CD14-positive monocyte (primary cell): ENCODE data around the gene SAP30. TPM values are rescaled to one million over a fixed set of nuclear protein-coding genes. Genes with fewer than 3 reads are reported as not detected.

Source experiments
- DNase-seq, 3 donors: peaks; one replicate each; pipeline ENCODE4 v3.0.0-alpha.2; 2011 to 2022
- H2AFZ ChIP-seq: 2 replicates; pipeline ENCODE4 v1.6.0; 2012; ENCODE audit warnings: mild to moderate bottlenecking, low read depth, low read length, inconsistent platforms; ENCODE audit not compliant: insufficient read depth, poor library complexity, severe bottlenecking
- H3K27ac ChIP-seq, 2 donors: 1 replicate in 1 of 2; 2 replicates in 1 of 2; pipeline ENCODE4 v1.5.1; 2012 to 2013; ENCODE audit warnings: low read length in 2 of 2, control low read depth in 1 of 2, inconsistent platforms in 1 of 2, low read depth in 1 of 2, mild to moderate bottlenecking in 1 of 2
- H3K27me3 ChIP-seq, 2 donors: one replicate each; pipeline versions ENCODE4 v1.6.0 to v1.6.1; 2011 to 2013; ENCODE audit warnings: low read length in 2 of 2; ENCODE audit not compliant: control insufficient read depth in 2 of 2, insufficient read depth in 2 of 2
- H3K36me3 ChIP-seq, 2 donors: replicated peaks in 1 of 2; 1 replicate in 1 of 2; 2 replicates in 1 of 2; pipeline versions ENCODE4 v1.5.1 to v1.6.1; 2012 to 2013; ENCODE audit warnings: low read length in 2 of 2, control low read depth in 1 of 2, inconsistent platforms in 1 of 2, mild to moderate bottlenecking in 1 of 2; ENCODE audit not compliant: insufficient read depth in 2 of 2, control insufficient read depth in 1 of 2
- H3K4me1 ChIP-seq, 2 donors: 1 replicate in 1 of 2; 2 replicates in 1 of 2; pipeline versions ENCODE4 v1.5.1 to v1.6.1; 2012 to 2013; ENCODE audit warnings: low read length in 2 of 2, control low read depth in 1 of 2, inconsistent platforms in 1 of 2, mild to moderate bottlenecking in 1 of 2, moderate library complexity in 1 of 2; ENCODE audit not compliant: insufficient read depth in 2 of 2, control insufficient read depth in 1 of 2
- H3K4me2 ChIP-seq: replicated peaks from 2 replicates; pipeline ENCODE3; 2012; ENCODE audit warnings: low read length, moderate library complexity, mild to moderate bottlenecking; ENCODE audit not compliant: poor library complexity, severe bottlenecking; ENCODE audit errors: extremely low read depth
- H3K4me3 ChIP-seq, 3 experiments: fragments of 200-600 bp in 1 of 3; sonication (generic) in 1 of 3; replicated peaks in 1 of 3; 1 replicate in 2 of 3; 2 replicates in 1 of 3; pipeline ENCODE4 v1.5.1; 2011 to 2013; ENCODE audit warnings: low read length in 3 of 3, mild to moderate bottlenecking in 3 of 3, control low read depth in 2 of 3, low read depth in 2 of 3, inconsistent platforms in 1 of 3, moderate library complexity in 1 of 3
- H3K79me2 ChIP-seq: 2 replicates; pipeline ENCODE4 v1.6.0; 2012; ENCODE audit warnings: mild to moderate bottlenecking, control low read depth, inconsistent platforms, low read length, moderate library complexity; ENCODE audit not compliant: insufficient read depth
- H3K9ac ChIP-seq: 2 replicates; pipeline ENCODE4 v1.6.0; 2017; ENCODE audit warnings: low read length, mild to moderate bottlenecking; ENCODE audit not compliant: insufficient read depth, poor library complexity, severe bottlenecking
- H3K9me3 ChIP-seq, 2 donors: replicated peaks in 1 of 2; 1 replicate in 1 of 2; 2 replicates in 1 of 2; pipeline versions ENCODE4 v1.5.1 to v1.6.1; 2012 to 2013; ENCODE audit warnings: low read length in 2 of 2, control low read depth in 1 of 2; ENCODE audit not compliant: control insufficient read depth in 1 of 2, insufficient read depth in 1 of 2
- H4K20me1 ChIP-seq: 2 replicates; pipeline ENCODE4 v1.6.0; 2012; ENCODE audit warnings: mild to moderate bottlenecking, low read length, control low read depth, moderate library complexity; ENCODE audit not compliant: insufficient read depth
- H3K27ac Mint-ChIP-seq, 7 donors: one replicate each; pipeline ENCODE4 v1.8.0; 2020; ENCODE audit warnings: mild to moderate bottlenecking in 7 of 7, mixed read lengths in 7 of 7, moderate library complexity in 6 of 7, inconsistent platforms in 2 of 7
- H3K27me3 Mint-ChIP-seq, 3 donors: one replicate each; pipeline ENCODE4 v1.8.0; 2021 to 2022; ENCODE audit warnings: low read depth in 3 of 3, mild to moderate bottlenecking in 3 of 3, mixed read lengths in 3 of 3, moderate library complexity in 3 of 3, inconsistent platforms in 1 of 3
- H3K36me3 Mint-ChIP-seq, 2 donors: one replicate each; pipeline ENCODE4 v1.8.0; 2020; ENCODE audit warnings: mixed read lengths in 2 of 2, inconsistent platforms in 1 of 2, mild to moderate bottlenecking in 1 of 2
- H3K4me1 Mint-ChIP-seq: one replicate; pipeline ENCODE4 v1.8.0; 2020; ENCODE audit warnings: mild to moderate bottlenecking, mixed read lengths
- H3K4me3 Mint-ChIP-seq, 2 donors: one replicate each; pipeline ENCODE4 v1.8.0; 2020; ENCODE audit warnings: mild to moderate bottlenecking in 2 of 2, mixed read lengths in 2 of 2, moderate library complexity in 1 of 2
- H3K9me3 Mint-ChIP-seq, 7 donors: one replicate each; pipeline ENCODE4 v1.8.0; 2020 to 2022; ENCODE audit warnings: mixed read lengths in 7 of 7, mild to moderate bottlenecking in 6 of 7, moderate library complexity in 6 of 7, inconsistent platforms in 2 of 7
- WGBS: methylation state at CpG from one replicate; pipeline ENCODE4 v1.1.5; 2013; ENCODE audit warnings: missing lambda C conversion rate; ENCODE audit not compliant: insufficient coverage; 5-methylcytosine and 5-hydroxymethylcytosine counted together
- intact Hi-C, 2 donors: fragments of 100-400 bp; cut with micrococcal nuclease; formaldehyde crosslinking; loops; one replicate each; pipeline versions ENCODE4 v1.15.0 to v1.15.1; 2023
- polyA plus RNA-seq, 3 donors: library from polyadenylated mRNA; depleted of rRNA in 1 of 3; unstranded in 2 of 3; stranded (reverse) in 1 of 3; fragments of 300-500 nt in 2 of 3; fragments of >200 nt in 1 of 3; fragmentation: Illumina TruSeq in 2 of 3; gene quantifications; 1 replicate in 2 of 3; 2 replicates in 1 of 3; pipeline ENCODE4 v1.2.3, GENCODE V29; 2012 to 2021
- TF ChIP-seq, protein P1 (sequence below): fragments of 200-600 bp; IDR thresholded peaks from one replicate; pipeline ENCODE4 v1.8.0; 2022; ENCODE audit warnings: antibody characterized with exemption, mild to moderate bottlenecking

The SAP30 gene
- polyA plus RNA-seq, 3 donors, result 16.5 to 32.2 (median 21.8) TPM

DNA sequence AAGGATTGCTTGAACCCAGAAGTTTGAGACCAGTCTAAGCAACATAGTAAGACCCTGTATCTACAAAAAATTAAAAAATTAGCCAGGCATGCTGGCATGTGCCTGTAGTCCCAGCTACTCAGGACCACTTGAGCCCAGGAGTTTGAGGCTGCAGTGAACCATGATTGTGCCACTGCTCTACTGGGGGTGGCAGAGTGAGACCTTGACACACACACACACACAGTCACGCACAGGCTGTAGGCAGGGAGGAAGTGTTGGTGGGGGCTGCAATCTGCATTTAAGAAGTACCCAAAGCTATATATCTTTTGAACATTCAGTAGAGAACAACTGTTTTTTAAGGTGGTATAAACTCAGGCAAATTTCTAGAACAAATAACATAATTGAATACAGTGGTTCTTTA, 20.9 kb downstream of the SAP30 start:
- no CpG with 5 or more reads among the region's 1 CpG for WGBS
- TF ChIP-seq, protein P1, sequence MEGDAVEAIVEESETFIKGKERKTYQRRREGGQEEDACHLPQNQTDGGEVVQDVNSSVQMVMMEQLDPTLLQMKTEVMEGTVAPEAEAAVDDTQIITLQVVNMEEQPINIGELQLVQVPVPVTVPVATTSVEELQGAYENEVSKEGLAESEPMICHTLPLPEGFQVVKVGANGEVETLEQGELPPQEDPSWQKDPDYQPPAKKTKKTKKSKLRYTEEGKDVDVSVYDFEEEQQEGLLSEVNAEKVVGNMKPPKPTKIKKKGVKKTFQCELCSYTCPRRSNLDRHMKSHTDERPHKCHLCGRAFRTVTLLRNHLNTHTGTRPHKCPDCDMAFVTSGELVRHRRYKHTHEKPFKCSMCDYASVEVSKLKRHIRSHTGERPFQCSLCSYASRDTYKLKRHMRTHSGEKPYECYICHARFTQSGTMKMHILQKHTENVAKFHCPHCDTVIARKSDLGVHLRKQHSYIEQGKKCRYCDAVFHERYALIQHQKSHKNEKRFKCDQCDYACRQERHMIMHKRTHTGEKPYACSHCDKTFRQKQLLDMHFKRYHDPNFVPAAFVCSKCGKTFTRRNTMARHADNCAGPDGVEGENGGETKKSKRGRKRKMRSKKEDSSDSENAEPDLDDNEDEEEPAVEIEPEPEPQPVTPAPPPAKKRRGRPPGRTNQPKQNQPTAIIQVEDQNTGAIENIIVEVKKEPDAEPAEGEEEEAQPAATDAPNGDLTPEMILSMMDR, result no peak
- no peak overlapping the region for H3K4me3 Mint-ChIP-seq
- no peaks in the 10 kb centered on the region for H4K20me1 ChIP-seq
- H3K9me3 ChIP-seq, result no peaks in the 10 kb centered on the region
- H3K9ac ChIP-seq, result no peak overlapping the region
- peaks cover 50 to 75% of the 10 kb centered on the region in 2 donors for H3K36me3 Mint-ChIP-seq
- no peak for DNase-seq
- no peaks in the 10 kb centered on the region for H3K4me1 ChIP-seq
- intact Hi-C loops, result no loop called here
- H3K9me3 Mint-ChIP-seq, result peaks cover 0 to 2% (median 0%) of the 10 kb centered on the region in 7 donors
- peaks cover 2% of the 10 kb centered on the region for H3K4me1 Mint-ChIP-seq
- peak overlapping the region in 3 of 7 donors; percentile 26 to 81 (median 27) for H3K27ac Mint-ChIP-seq
- H3K27me3 Mint-ChIP-seq, result no peaks in the 10 kb centered on the region
- no peak overlapping the region for H3K4me3 ChIP-seq
- H3K36me3 ChIP-seq, result peaks cover 26 to 76% of the 10 kb centered on the region in 2 donors
- no peak overlapping the region for H3K27ac ChIP-seq
- no peaks in the 10 kb centered on the region for H3K79me2 ChIP-seq
- H3K27me3 ChIP-seq, result no peaks in the 10 kb centered on the region
- H3K4me2 ChIP-seq, result no peak overlapping the region
- no peak overlapping the region for H2AFZ ChIP-seq

DNA sequence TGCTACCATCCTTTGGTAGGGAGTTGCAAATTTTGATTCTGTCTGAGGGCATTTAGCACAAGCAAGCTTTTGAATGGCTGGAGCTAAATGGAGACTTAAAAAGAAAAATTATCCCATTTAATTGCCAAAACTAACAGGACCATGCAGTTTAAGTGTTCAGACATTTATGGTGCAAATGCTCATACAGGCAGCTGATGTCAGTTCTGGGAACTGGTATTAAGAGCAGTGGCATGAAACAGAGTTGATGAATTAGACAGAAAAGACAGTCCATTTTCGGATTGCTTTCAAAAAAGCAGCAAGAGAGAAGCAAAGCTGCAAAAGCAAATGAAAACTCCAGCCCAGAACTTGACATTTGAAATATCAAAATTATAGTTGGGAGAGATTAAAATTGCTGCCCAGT, 26.9 kb downstream of the SAP30 start:
- no peak for DNase-seq
- H3K9ac ChIP-seq, result no peak overlapping the region
- H3K27me3 Mint-ChIP-seq, result no peaks in the 10 kb centered on the region
- no peak overlapping the region for H3K4me2 ChIP-seq
- peaks cover 18 to 51% of the 10 kb centered on the region in 2 donors for H3K36me3 ChIP-seq
- peaks cover 28 to 50% of the 10 kb centered on the region in 2 donors for H3K36me3 Mint-ChIP-seq
- H3K27ac ChIP-seq, result no peak overlapping the region
- H3K9me3 ChIP-seq, result no peaks in the 10 kb centered on the region
- H4K20me1 ChIP-seq, result no peaks in the 10 kb centered on the region
- no CpG with 5 or more reads among the region's 1 CpG for WGBS
- no peak overlapping the region for H3K4me3 ChIP-seq
- no peaks in the 10 kb centered on the region for H3K79me2 ChIP-seq
- no peak overlapping the region for H2AFZ ChIP-seq
- H3K4me1 Mint-ChIP-seq, result no peaks in the 10 kb centered on the region
- no peaks in the 10 kb centered on the region for H3K9me3 Mint-ChIP-seq
- intact Hi-C loops, result no loop called here
- no peak overlapping the region for H3K27ac Mint-ChIP-seq
- no peak overlapping the region for H3K4me3 Mint-ChIP-seq
- no peaks in the 10 kb centered on the region for H3K27me3 ChIP-seq
- no peaks in the 10 kb centered on the region for H3K4me1 ChIP-seq
- TF ChIP-seq, protein P1, result no peak
